Uterus (tissue), 2 donors: Measurements from ENCODE around the gene SPAG8.

Experiments used
- POLR2A ChIP-seq, 2 donors: fragments of 450-650 bp; IDR thresholded peaks; one replicate each; pipeline ENCODE4 v1.6.1; 2016; ENCODE audit warnings: antibody characterized with exemption in 2 of 2, mild to moderate bottlenecking in 1 of 2, moderate library complexity in 1 of 2
- TF ChIP-seq, protein P1 (sequence below), 4 experiments: fragments of 200-600 bp in 2 of 4; fragments of 450-650 bp in 2 of 4; sonication (generic) in 2 of 4; IDR thresholded peaks; one replicate each; pipeline ENCODE4 v1.5.1; 2016 to 2019; ENCODE audit warnings: antibody characterized with exemption in 4 of 4, mild to moderate bottlenecking in 2 of 4, moderate library complexity in 1 of 4

GRCh38 chr9:35806101-35806500, 6.0 kb downstream of the SPAG8 start:
- TF ChIP-seq, protein P1, sequence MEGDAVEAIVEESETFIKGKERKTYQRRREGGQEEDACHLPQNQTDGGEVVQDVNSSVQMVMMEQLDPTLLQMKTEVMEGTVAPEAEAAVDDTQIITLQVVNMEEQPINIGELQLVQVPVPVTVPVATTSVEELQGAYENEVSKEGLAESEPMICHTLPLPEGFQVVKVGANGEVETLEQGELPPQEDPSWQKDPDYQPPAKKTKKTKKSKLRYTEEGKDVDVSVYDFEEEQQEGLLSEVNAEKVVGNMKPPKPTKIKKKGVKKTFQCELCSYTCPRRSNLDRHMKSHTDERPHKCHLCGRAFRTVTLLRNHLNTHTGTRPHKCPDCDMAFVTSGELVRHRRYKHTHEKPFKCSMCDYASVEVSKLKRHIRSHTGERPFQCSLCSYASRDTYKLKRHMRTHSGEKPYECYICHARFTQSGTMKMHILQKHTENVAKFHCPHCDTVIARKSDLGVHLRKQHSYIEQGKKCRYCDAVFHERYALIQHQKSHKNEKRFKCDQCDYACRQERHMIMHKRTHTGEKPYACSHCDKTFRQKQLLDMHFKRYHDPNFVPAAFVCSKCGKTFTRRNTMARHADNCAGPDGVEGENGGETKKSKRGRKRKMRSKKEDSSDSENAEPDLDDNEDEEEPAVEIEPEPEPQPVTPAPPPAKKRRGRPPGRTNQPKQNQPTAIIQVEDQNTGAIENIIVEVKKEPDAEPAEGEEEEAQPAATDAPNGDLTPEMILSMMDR (IDR thresholded peaks at IDR 0.05) = no peak
- TF ChIP-seq POLR2A (IDR thresholded peaks at IDR 0.05) = no peak
